Measurements from ENCODE around the gene USP17L11.
"Not testable (repeated sequence)": the region's sequence is repeated elsewhere in the genome, so short reads cannot be mapped to it uniquely, and the experiment has no call there.

Gene USP17L11

GRCh38 chr4:9247953-9248680, 32.9 kb downstream of the USP17L11 start, which contains the start of gene USP17L18:
Gene USP17L18 (plus strand): TSS chr4:9248630. CDS start chr4:9248630, 0 bp downstream.
- H3K27me3 ChIP-seq (ENCODE audit: control insufficient read depth, insufficient read depth, low read length) = not testable (repeated sequence)

GRCh38 chr4:9253078-9253477, 37.9 kb downstream of the USP17L11 start, which contains the start of gene USP17L19:
Gene USP17L19 (plus strand): TSS chr4:9253378. CDS start chr4:9253378, 0 bp downstream.
- H3K4me3 ChIP-seq (ENCODE audit: low read depth, low read length); H3K27ac ChIP-seq (ENCODE audit: low read depth, low read length); H3K4me1 ChIP-seq (ENCODE audit: control insufficient read depth, insufficient read depth, low read length); H3K36me3 ChIP-seq (ENCODE audit: control insufficient read depth, insufficient read depth, low read length); H3K9me3 ChIP-seq (ENCODE audit: control insufficient read depth, insufficient read depth, low read depth, low read length); H3K27me3 ChIP-seq (ENCODE audit: control insufficient read depth, insufficient read depth, low read length); H3K9ac ChIP-seq (ENCODE audit: low read length): not testable (repeated sequence)

More at GRCh38 chr4:9247953-9248680, 32.9 kb downstream of the USP17L11 start, which contains the start of gene USP17L18:
- H3K4me3 ChIP-seq (ENCODE audit: low read depth, low read length); H3K9ac ChIP-seq (ENCODE audit: low read length); H3K9me3 ChIP-seq (ENCODE audit: control insufficient read depth, insufficient read depth, low read depth, low read length); H3K4me1 ChIP-seq (ENCODE audit: control insufficient read depth, insufficient read depth, low read length); H3K36me3 ChIP-seq (ENCODE audit: control insufficient read depth, insufficient read depth, low read length); H3K27ac ChIP-seq (ENCODE audit: low read depth, low read length): not testable (repeated sequence)

GRCh38 chr4:9257824-9258223, 42.6 kb downstream of the USP17L11 start, which contains the start of gene USP17L20:
Gene USP17L20 (plus strand): TSS chr4:9258124. CDS start chr4:9258124, 0 bp downstream.
- H3K36me3 ChIP-seq (ENCODE audit: control insufficient read depth, insufficient read depth, low read length); H3K27ac ChIP-seq (ENCODE audit: low read depth, low read length); H3K9ac ChIP-seq (ENCODE audit: low read length); H3K4me3 ChIP-seq (ENCODE audit: low read depth, low read length); H3K9me3 ChIP-seq (ENCODE audit: control insufficient read depth, insufficient read depth, low read depth, low read length); H3K4me1 ChIP-seq (ENCODE audit: control insufficient read depth, insufficient read depth, low read length); H3K27me3 ChIP-seq (ENCODE audit: control insufficient read depth, insufficient read depth, low read length): not testable (repeated sequence)

GRCh38 chr4:9262572-9262971, 47.4 kb downstream of the USP17L11 start, which contains the start of gene USP17L21:
Gene USP17L21 (plus strand): TSS chr4:9262872. CDS start chr4:9262872, 0 bp downstream.
- not testable (repeated sequence) for H3K4me3 ChIP-seq (ENCODE audit: low read depth, low read length); H3K9me3 ChIP-seq (ENCODE audit: control insufficient read depth, insufficient read depth, low read depth, low read length); H3K9ac ChIP-seq (ENCODE audit: low read length); H3K27ac ChIP-seq (ENCODE audit: low read depth, low read length); H3K4me1 ChIP-seq (ENCODE audit: control insufficient read depth, insufficient read depth, low read length); H3K36me3 ChIP-seq (ENCODE audit: control insufficient read depth, insufficient read depth, low read length); H3K27me3 ChIP-seq (ENCODE audit: control insufficient read depth, insufficient read depth, low read length)
